ENCODE measurements around the gene DNAL1. TPM values are rescaled to one million over a fixed set of nuclear protein-coding genes. Genes with fewer than 3 reads are reported as not detected.

The DNAL1 gene
- total RNA-seq, 1 donor from 2014 or later, result 10.7 TPM

- DNase-seq, result no peak
Measured at GRCh38 chr14:73709904-73710469, 65.2 kb downstream of the DNAL1 start.

- DNase-seq, result no peak
Measured at GRCh38 chr14:73710737-73711136, 66.0 kb downstream of the DNAL1 start.

GRCh38 chr14:73712071-73712506 lies 67.3 kb downstream of the DNAL1 start:
- DNase-seq, result peak; percentile 41

GRCh38 chr14:73712540-73713180 lies 67.9 kb downstream of the DNAL1 start:
- DNase-seq, result peak; percentile 36

- DNase-seq, result no peak
Measured at GRCh38 chr14:73713206-73713802, 68.5 kb downstream of the DNAL1 start.

- peak; percentile 89 for DNase-seq
Measured at GRCh38 chr14:73713803-73714655, 69.2 kb downstream of the DNAL1 start, which contains the start of gene PNMA1. Gene PNMA1, minus strand, starts transcription at chr14:73714384. Its CDS starts 745 bp downstream, at chr14:73713639.

- DNase-seq, result peak; percentile 34
Measured at GRCh38 chr14:73714656-73715081, 69.9 kb downstream of the DNAL1 start.

- no peak for DNase-seq
Measured at GRCh38 chr14:73715707-73716106, 70.9 kb downstream of the DNAL1 start.

GRCh38 chr14:73717266-73717665 lies 72.5 kb downstream of the DNAL1 start:
- DNase-seq, result no peak

- no peak for DNase-seq
Measured at GRCh38 chr14:73717711-73718417, 73.1 kb downstream of the DNAL1 start.

GRCh38 chr14:73718418-73719251 lies 73.8 kb downstream of the DNAL1 start:
- DNase-seq, result no peak

- no peak for DNase-seq
Measured at GRCh38 chr14:73719361-73719760, 74.6 kb downstream of the DNAL1 start.

- DNase-seq, result no peak
Measured at GRCh38 chr14:73719791-73720190, 75.0 kb downstream of the DNAL1 start.

GRCh38 chr14:73720636-73721035 lies 75.8 kb downstream of the DNAL1 start:
- DNase-seq, result no peak

GRCh38 chr14:73721101-73721821 lies 76.5 kb downstream of the DNAL1 start:
- DNase-seq, result no peak

- DNase-seq, result no peak
Measured at GRCh38 chr14:73722581-73722980, 77.8 kb downstream of the DNAL1 start.

- no peak for DNase-seq
Measured at GRCh38 chr14:73723406-73723796, 78.6 kb downstream of the DNAL1 start.

- peak; percentile 96 for DNase-seq
Measured at GRCh38 chr14:73723797-73724661, 79.2 kb downstream of the DNAL1 start.

GRCh38 chr14:73724696-73725095 lies 79.9 kb downstream of the DNAL1 start:
- no peak for DNase-seq

All from dermis blood vessel endothelial cell (primary cell).